HepG2 (cell line): Measurements from ENCODE around the gene NXN. TPM values are rescaled to one million over a fixed set of nuclear protein-coding genes. Genes with fewer than 3 reads are reported as not detected.
"Not testable (repeated sequence)": the region's sequence is repeated elsewhere in the genome, so short reads cannot be mapped to it uniquely, and the experiment has no call there.

Experiments
- ATAC-seq: fragments of 200-7000 bp; cut with Tn5 transposase; 3 replicates; pipeline ENCODE4 v1.9.1; 2020; ENCODE audit warnings: mild to moderate bottlenecking, moderate library complexity
- BruUV-seq: library from RNA; stranded (reverse); fragments of 400-500 nt; replicated peaks from 2 replicates; lab custom pipeline; 2021; lab: Mats Ljungman, UMichigan
- CTCF ChIA-PET: fragments of 300-600 bp; formaldehyde crosslinking; extraction: SDS; loops from one replicate; lab custom pipeline; 2021; ENCODE audit warnings: low total read pairs, inconsistent platforms, low intra/inter-chr PET ratio; lab: Yijun Ruan, JAX
- POLR2A ChIA-PET: fragments of 350-600 bp; sonication (Branson Sonifier 250); formaldehyde crosslinking; loops from one replicate; lab custom pipeline; 2020; ENCODE audit warnings: antibody characterized with exemption, inconsistent platforms; lab: Yijun Ruan, JAX
- DNase-seq: peaks from one replicate; pipeline ENCODE4 v3.0.0-alpha.2; 2015; ENCODE audit warnings: low spot score
- FAIRE-seq: peaks from 3 replicates; lab custom pipeline; 2011; peaks lifted over from hg19 to GRCh38; lab: Jason Lieb, UNC
- H2AFZ ChIP-seq: one replicate; pipeline ENCODE4 v1.6.1; 2011; ENCODE audit warnings: low read length, inconsistent platforms
- H3K27ac ChIP-seq: fragments of 300-600 bp; 3 replicates; pipeline ENCODE4 v1.8.0; 2011; ENCODE audit warnings: mixed run types, mild to moderate bottlenecking, mixed read lengths, low read length, inconsistent platforms; ENCODE audit not compliant: insufficient read depth; ENCODE audit errors: extremely low read length
- H3K27me3 ChIP-seq, 2 experiments: fragments of 200-600 bp in 1 of 2; 2 replicates in 1 of 2; 3 replicates in 1 of 2; pipeline versions ENCODE4 v1.6.0 to v1.8.0; 2011; ENCODE audit warnings: low read length in 2 of 2, mild to moderate bottlenecking in 2 of 2, moderate library complexity in 2 of 2, inconsistent platforms in 1 of 2; ENCODE audit not compliant: insufficient read depth in 2 of 2, control insufficient read depth in 1 of 2
- H3K36me3 ChIP-seq, 2 experiments: fragments of 200-600 bp in 1 of 2; replicated peaks in 1 of 2; 2 replicates in 1 of 2; 3 replicates in 1 of 2; pipeline versions ENCODE4 v1.5.1 to v1.8.0; 2011; ENCODE audit warnings: low read length in 2 of 2, inconsistent platforms in 1 of 2; ENCODE audit not compliant: insufficient read depth in 2 of 2, control insufficient read depth in 1 of 2
- H3K4me1 ChIP-seq: 2 replicates; pipeline ENCODE4 v1.5.1; 2012; ENCODE audit warnings: low read length, inconsistent platforms; ENCODE audit not compliant: insufficient read depth
- H3K4me2 ChIP-seq: 2 replicates; pipeline ENCODE4 v1.6.0; 2011; ENCODE audit warnings: low read depth, low read length, inconsistent platforms
- H3K4me3 ChIP-seq, 3 experiments: fragments of 200-600 bp in 1 of 3; sonication (generic), shearing (Covaris generic) in 1 of 3; replicated peaks in 1 of 3; 2 replicates each; pipeline ENCODE4 v1.5.1; 2011 to 2016; ENCODE audit warnings: low read length in 3 of 3, inconsistent platforms in 2 of 3, low read depth in 2 of 3, mild to moderate bottlenecking in 2 of 3, control low read depth in 1 of 3, mixed read lengths in 1 of 3; ENCODE audit not compliant: insufficient read depth in 1 of 3
- H3K79me2 ChIP-seq: one replicate; pipeline ENCODE4 v1.6.1; 2011; ENCODE audit warnings: low read length, inconsistent platforms; ENCODE audit not compliant: insufficient read depth
- H3K9ac ChIP-seq: 2 replicates; pipeline ENCODE4 v1.6.0; 2011; ENCODE audit warnings: mild to moderate bottlenecking, low read depth, low read length, inconsistent platforms; ENCODE audit not compliant: insufficient read depth
- H3K9me3 ChIP-seq: 2 replicates; pipeline ENCODE4 v1.5.1; 2012; ENCODE audit warnings: mild to moderate bottlenecking, low read length
- H4K20me1 ChIP-seq: 2 replicates; pipeline ENCODE4 v1.6.0; 2011; ENCODE audit warnings: inconsistent platforms, mild to moderate bottlenecking, low read length, moderate library complexity; ENCODE audit not compliant: insufficient read depth
- ATF5 ChIP-seq: sonication (generic); formaldehyde crosslinking; IDR thresholded peaks from 2 replicates; pipeline ENCODE4 v1.4.0; 2020; ENCODE audit warnings: mild to moderate bottlenecking, low read depth, missing genetic modification reagents
- JARID2 ChIP-seq: sonication (generic); formaldehyde crosslinking; IDR thresholded peaks from 2 replicates; pipeline ENCODE4 v1.8.1; 2023; ENCODE audit warnings: missing genetic modification reagents, inconsistent platforms; ENCODE audit not compliant: insufficient replicate concordance
- MIER2 ChIP-seq: IDR thresholded peaks from 2 replicates; pipeline ENCODE4 v1.6.1; 2016; ENCODE audit warnings: missing biosample characterization, missing genetic modification reagents
- TEAD2 ChIP-seq: sonication (generic); formaldehyde crosslinking; IDR thresholded peaks from 2 replicates; pipeline ENCODE4 v1.9.0; 2021; ENCODE audit warnings: missing genetic modification reagents
- ZBTB38 ChIP-seq: sonication (generic); formaldehyde crosslinking; IDR thresholded peaks from 2 replicates; pipeline ENCODE4 v1.5.1; 2020; ENCODE audit warnings: mild to moderate bottlenecking, missing genetic modification reagents
- ZFY ChIP-seq: sonication (generic); formaldehyde crosslinking; IDR thresholded peaks from 2 replicates; pipeline ENCODE4 v1.4.0; 2020; ENCODE audit warnings: missing genetic modification reagents
- ZNF280D ChIP-seq: sonication (generic); formaldehyde crosslinking; IDR thresholded peaks from 2 replicates; pipeline ENCODE4 v1.5.1; 2020; ENCODE audit warnings: mild to moderate bottlenecking, missing genetic modification reagents
- ZNF770 ChIP-seq: sonication (generic); formaldehyde crosslinking; IDR thresholded peaks from 2 replicates; pipeline ENCODE4 v1.5.0; 2020; ENCODE audit warnings: mild to moderate bottlenecking, missing genetic modification reagents
- WGBS: methylation state at CpG from one replicate; pipeline ENCODE4 v1.1.6; 2017; ENCODE audit warnings: low lambda C conversion rate; 5-methylcytosine and 5-hydroxymethylcytosine counted together
- in situ Hi-C: cut with HindIII; loops from 2 replicates; pipeline ENCODE4 v1.10.0; 2017; ENCODE audit warnings: low pct_unique_long_range_greater_than_20kb; ENCODE audit not compliant: extremely low pct_ligation_motif_present
- intact Hi-C: fragments of 100-400 bp; cut with micrococcal nuclease; formaldehyde crosslinking; loops from one replicate; pipeline ENCODE4 v1.10.0; 2022; ENCODE audit not compliant: unreplicated experiment
- polyA plus RNA-seq, 8 experiments: library from polyadenylated mRNA; depleted of rRNA in 3 of 8; stranded (reverse) in 7 of 8; unstranded in 1 of 8; fragments of >200 nt; fragmentation: Illumina TruSeq in 4 of 8; extraction: Trizol in 4 of 8; gene quantifications; 2 replicates each; pipeline versions ENCODE4 v1.2.1 to v1.2.3, GENCODE V29; 2011 to 2016; ENCODE audit warnings: low read depth in 4 of 8, missing spikeins in 1 of 8, mixed read lengths in 1 of 8; ENCODE audit not compliant: insufficient read depth in 1 of 8
- total RNA-seq, 5 experiments: library from RNA; depleted of rRNA; stranded (reverse); fragments of >200 nt; fragmentation: Illumina TruSeq; extraction: Trizol; gene quantifications; 2 replicates each; pipeline ENCODE4 v1.2.3, GENCODE V29; 2016; ENCODE audit warnings: low read depth in 1 of 5

The NXN gene
- total and polyA plus RNA-seq, 2 of the 13 experiments (the other 11 are each of a cell fraction or from before 2014, with no cell fraction given) = 22.2 to 24.3 TPM

GRCh38 chr17:974778-975177 is 4.8 kb downstream of the NXN start:
- FAIRE-seq = not testable (repeated sequence)
- peaks cover 35% of the 10 kb centered on the region for H3K4me1 ChIP-seq

GRCh38 chr17:973053-973452 is 6.5 kb downstream of the NXN start:
- H3K79me2 ChIP-seq = peaks cover 70% of the 10 kb centered on the region
- no peaks in the 10 kb centered on the region for H3K9me3 ChIP-seq
- FAIRE-seq = no peak
- intact Hi-C loops (no loop called here), in situ Hi-C loops (no loop called here)
- no peaks in the 10 kb centered on the region for H3K27me3 ChIP-seq
- BruUV-seq = no TSS peak
- ATAC-seq = peak; percentile 60
- H3K4me3 ChIP-seq = no peak overlapping the region
- H3K27ac ChIP-seq = no peak overlapping the region
- H3K9ac ChIP-seq = no peak overlapping the region
- ChIA-PET POLR2A (interaction anchor here (0.8 kb wide), 1 partner anchor 243 kb away, joined by 3 read pairs; no protein-coding TSS in a partner anchor), CTCF (no interaction called here)
- H3K36me3 ChIP-seq = no peaks in the 10 kb centered on the region; a peak in 1 of 5 replicates
- TF ChIP-seq TEAD2 (no peak), MIER2 (no peak), JARID2 (CRISPR knock-in tag) (no peak), ZFY (CRISPR knock-in tag) (no peak), ZNF280D (CRISPR knock-in tag) (no peak), ATF5 (no peak), ZBTB38 (CRISPR knock-in tag) (peak; percentile 66)
- no peak for DNase-seq
- H2AFZ ChIP-seq = no peak overlapping the region
- 83% methylated on average over 12 of the region's 12 CpGs for WGBS
- H4K20me1 ChIP-seq = 0 out of 2 replicates have a peak, but pooled peaks cover 2% of the 10 kb centered on the region
- H3K4me1 ChIP-seq = peaks cover 33% of the 10 kb centered on the region
- no peak overlapping the region for H3K4me2 ChIP-seq

More at GRCh38 chr17:974778-975177, 4.8 kb downstream of the NXN start:
- DNase-seq, ATAC-seq, H3K9ac ChIP-seq, H3K27me3 ChIP-seq, H3K4me3 ChIP-seq, in situ Hi-C loops, H3K9me3 ChIP-seq, CTCF ChIA-PET, POLR2A ChIA-PET, H3K36me3 ChIP-seq, H4K20me1 ChIP-seq, H3K4me2 ChIP-seq, H3K27ac ChIP-seq, BruUV-seq, H2AFZ ChIP-seq: not testable (repeated sequence)
- intact Hi-C loops = loop anchor here (5.0 kb wide), 1 partner anchor 37 kb away; no protein-coding TSS in a partner anchor
- peaks cover 60% of the 10 kb centered on the region for H3K79me2 ChIP-seq
- WGBS = 95% methylated on average over 2 of the region's 2 CpGs
- TF ChIP-seq ZNF770 (CRISPR knock-in tag) = peak; percentile 70
